GM18873 (cell line): ENCODE data around the gene SRP14.

Experiments used
- ATAC-seq: cut with Tn5 transposase; IDR thresholded peaks from one replicate; pipeline ENCODE4 v1.9.1; 2021; ENCODE audit warnings: mild to moderate bottlenecking, moderate library complexity, moderate number of reproducible peaks; ENCODE audit not compliant: unreplicated experiment, low FRiP score

SRP14 gene

DNA sequence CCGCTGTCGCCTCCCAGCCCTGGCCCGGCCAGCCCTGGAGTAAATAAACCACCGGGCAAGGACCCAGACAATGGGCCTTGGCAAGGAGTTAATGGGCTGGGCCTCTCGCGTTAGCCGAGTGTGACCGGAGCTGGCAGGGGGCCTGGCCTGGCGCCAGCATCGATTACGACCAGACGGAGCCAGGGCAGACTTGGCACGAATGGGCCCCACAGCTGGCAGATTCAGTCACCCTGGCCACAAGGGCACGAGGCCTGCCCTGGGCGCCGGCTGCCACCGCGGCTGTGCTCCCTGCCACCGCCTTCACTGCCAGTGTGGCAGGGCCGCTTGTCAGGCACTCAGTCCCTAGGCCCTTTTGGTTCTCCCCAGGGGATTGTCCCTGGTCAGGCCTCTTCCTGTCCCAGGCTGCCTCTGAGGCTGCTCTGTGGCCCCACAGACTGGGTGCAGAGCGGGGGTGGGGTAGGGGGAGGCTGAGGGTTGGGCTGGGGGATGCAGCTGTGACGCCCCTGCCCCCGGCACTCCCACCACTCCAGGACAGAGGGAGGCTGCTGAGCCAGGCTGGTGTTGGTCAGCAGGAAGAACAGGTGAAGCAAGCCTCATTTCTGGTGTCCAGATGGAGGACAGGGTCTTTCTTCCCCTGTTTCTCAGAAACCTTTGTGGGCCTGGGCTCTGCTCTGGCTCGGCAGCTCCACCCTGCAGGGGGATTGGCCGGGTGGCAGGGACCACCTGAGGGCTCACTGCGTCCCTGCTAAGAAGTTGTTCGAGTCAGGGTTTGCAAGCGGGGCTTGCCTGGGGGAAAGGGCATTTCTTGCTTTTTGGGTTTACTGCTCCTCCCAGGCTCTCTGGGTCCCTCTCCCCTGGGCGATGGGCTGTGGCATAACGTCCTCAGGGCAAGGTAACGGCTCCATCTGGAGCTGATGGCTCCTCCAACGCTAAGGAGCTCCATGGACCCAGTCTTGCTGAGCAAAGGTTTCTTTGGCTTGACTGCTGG lies 30.5 kb upstream of the SRP14 start:
- ATAC-seq: no peak

- ATAC-seq: no peak
Measured at GRCh38 chr15:40067921-40068624, 29.1 kb upstream of the SRP14 start.

DNA sequence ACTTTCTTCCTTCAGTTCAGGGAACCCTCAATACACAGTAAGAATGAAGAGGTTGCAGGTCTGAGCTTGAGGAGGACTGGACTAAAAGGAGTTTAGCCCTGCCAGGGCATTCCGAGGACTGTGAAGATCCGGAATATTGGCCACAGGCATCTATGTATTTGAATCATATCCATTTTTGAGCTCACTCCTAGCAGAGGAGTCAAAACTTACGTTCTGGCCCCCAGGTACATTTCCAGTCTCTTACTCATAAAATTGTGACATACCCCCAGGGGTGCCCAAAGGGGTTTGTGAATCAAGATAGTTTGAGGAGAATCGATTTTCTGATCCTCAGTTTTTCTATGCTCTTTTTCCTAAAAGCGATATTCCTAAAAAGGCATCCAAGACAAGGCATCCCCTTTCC lies 27.6 kb upstream of the SRP14 start:
- no peak for ATAC-seq

DNA sequence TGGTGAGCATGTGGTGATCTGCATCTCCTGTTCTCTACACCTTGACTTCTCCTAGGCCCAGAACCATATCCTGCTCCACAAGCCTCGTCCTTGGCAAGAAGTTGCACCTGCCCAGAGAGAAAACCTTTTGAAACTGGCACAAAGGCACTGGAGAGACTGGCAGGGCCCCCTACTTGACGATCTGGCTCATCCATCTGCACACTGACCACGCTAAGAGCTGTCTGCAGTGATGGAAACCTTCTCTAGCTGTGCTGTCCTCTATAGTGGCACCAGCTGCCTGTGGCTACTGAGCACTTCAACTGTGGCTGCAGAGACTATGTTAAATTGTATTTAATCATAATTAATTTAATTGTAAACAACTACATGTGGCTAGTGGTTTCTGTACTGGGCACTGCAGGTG lies 26.2 kb upstream of the SRP14 start:
- no peak for ATAC-seq

DNA sequence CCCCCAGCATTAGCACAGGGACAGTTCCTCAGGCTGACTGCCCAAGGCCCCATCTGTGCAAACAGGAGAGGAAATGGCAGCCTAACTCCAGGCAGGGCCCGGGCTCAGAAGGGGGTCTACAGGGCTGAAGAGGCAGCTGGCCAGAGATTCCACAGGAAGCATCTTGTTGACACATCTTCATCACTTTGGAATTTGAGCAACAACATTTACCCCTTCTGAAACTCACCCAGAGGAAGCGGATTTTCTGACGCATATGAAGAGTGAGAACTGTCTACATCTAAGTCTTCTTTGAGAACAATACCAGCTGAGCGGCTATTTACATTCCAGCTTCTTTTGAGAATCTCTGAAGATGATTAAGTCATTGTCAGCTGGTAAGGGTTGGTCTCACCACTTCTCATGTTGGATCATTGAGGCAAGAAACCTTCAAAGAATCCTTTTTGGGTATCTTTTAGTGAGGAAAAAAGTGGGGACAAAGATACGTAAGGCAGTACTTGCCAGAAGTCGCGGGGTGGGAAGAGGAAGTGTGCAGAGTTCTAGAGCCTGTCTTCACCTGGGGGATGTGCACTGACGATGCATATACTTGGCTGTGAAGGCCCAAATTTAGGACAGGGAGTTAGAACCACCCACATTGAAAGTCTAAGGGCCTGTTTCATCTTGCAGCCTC lies 25.4 kb upstream of the SRP14 start:
- ATAC-seq: peak; percentile 36

DNA sequence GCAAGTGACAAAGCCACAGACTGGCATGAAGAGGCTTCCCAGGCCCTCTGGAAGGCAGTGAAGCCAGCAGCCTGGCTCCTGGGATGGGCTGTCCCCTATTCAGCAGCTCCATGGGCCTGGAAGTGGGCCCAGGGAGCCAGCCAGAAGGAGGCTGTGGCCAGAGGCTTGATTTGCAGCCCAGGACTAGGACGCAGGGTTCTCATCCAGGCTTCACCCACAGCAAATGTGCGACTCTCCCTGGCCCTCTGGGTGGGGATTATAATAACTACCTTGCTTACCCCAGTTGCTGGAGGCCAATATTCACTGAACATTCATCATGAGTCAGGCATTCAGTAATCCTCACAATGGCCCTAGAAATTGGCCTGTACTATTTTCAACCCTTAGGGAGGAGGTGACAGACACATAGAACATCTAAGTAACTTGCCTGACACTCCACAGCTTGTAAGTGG lies 24.6 kb upstream of the SRP14 start:
- ATAC-seq: no peak

- no peak for ATAC-seq
Measured at GRCh38 chr15:40062816-40063562, 24.0 kb upstream of the SRP14 start.

DNA sequence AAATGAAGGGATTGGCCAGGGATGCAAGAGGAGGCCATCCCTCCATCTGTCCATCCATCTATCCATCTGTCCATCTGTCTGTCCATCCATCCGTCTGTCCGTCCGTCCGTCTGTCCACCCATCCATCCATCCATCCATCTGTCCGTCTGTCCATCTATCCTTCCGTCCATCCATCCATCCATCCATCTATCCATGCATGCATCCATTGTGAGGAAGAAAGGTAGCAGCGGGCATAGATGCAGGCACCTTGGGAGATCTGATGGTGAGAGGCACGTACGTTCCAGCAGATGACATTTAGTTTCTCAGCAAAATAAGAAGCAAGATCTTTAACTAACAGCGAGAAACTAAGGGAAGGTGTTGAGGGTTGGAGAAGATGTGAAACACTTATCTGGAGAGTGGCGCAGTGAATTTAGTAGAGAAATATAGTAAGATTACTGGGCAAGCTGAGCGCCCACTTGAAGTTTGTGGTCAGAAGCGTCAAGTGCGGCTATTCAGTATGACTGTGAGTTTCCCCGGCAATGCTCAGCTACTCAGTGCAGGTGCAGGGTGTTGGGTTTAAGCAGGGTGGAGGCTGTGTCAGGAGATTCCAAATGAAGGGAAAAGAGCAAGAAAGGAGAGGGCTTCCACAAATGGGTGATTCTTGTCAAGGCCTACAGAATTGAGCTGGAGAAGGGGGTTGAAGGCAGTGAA lies 22.4 kb upstream of the SRP14 start:
- ATAC-seq: peak; percentile 51

DNA sequence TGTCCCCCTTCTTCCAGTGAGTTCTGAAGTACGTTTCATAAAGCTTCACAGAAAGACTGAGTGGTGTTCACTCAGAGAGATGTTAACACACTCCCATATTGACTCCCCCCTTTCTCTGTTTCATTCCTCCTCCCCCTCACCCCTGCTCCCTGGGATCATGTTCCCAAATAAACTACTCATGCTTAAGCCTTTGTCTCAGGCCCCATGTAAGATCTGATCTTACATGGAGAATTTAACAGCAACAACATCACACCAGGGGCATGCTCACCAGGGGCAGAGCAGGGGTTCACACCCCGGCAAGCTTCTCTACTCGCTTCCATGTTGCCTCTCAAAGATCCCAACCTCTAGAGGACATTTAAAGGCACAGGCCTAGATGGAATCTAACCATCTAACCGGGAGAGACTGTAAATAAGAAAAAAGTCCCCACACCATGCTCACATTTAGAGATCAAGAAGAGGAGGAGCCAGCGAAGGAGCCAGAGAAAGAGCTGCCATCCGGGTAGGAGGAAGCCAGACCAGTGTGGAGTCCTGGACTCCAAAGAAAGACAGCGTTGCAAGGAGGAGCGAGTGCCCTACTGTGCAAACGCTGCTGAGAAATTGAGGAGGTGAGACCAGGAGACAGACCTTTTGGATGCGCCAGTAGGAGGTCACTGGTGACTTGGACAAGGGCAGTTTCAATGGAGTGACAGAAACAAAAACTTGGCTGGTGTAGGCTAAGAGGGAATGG lies 21.4 kb upstream of the SRP14 start:
- no peak for ATAC-seq

GRCh38 chr15:40059821-40060220 lies 20.8 kb upstream of the SRP14 start:
- no peak for ATAC-seq

DNA sequence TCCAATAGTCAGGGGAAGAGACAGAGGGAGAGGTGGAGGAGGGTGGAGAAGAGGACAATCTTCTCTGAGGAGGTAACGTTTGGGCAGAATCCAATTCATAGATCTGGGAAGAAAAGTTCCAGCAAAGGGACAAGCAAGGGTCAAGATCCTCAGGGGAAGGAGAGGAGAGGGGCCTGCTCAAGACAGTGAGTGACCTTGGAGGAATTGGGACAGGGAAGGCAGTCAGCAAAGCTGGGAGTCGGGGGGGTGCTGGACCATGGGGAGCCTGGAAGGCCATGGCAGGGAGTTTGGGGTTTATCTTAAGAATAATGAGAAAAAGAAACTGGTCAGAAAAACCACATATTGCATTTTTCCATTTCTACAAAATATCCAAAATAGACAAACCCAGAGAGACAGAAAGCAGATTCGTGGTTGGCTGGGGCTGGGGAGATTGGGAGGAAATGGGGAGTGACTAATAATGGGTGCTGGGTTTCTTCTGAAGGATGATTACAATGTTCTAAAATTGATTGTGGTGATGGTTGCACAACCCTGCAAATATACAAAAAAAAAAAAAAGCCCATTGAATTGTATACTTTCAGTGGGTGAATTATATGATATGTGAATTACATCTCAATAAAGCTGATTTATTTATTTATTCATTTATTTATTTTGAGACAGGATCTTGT lies 19.6 kb upstream of the SRP14 start:
- ATAC-seq: no peak

DNA sequence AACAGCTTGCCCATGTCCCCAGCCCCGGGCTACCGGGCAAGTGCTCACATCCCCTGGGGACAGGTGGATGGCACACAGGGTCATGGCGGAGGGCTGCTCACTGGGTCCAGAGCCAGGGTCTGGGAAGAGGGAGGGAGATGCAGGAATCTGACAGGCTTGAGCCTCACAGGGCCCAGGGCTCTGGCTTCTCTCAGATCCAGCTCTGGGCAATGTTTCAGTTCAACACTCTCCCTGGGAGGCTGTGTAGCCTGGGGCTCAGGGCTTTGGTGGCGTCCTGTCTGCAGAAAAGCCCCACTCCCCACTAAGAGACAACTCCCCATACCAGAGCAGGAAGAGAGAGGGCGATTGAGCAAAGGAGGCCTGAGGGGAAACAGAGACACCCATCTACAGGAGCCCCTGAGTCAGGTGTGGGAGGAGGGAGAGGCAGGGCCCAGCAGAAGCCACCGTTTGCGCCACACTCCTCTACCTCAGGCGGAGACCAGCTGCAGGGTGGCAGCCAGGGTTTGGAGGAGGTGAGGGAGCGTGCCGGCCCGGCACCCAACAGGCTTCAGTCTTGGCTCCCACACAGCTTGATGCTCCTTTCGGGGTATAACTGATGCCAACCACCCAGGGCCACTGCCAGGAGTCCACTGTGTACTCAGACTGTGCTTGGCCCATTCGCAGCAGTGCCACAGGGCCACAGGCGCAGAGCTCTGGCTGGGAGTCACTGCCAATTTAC lies 16.8 kb upstream of the SRP14 start:
- no peak for ATAC-seq

DNA sequence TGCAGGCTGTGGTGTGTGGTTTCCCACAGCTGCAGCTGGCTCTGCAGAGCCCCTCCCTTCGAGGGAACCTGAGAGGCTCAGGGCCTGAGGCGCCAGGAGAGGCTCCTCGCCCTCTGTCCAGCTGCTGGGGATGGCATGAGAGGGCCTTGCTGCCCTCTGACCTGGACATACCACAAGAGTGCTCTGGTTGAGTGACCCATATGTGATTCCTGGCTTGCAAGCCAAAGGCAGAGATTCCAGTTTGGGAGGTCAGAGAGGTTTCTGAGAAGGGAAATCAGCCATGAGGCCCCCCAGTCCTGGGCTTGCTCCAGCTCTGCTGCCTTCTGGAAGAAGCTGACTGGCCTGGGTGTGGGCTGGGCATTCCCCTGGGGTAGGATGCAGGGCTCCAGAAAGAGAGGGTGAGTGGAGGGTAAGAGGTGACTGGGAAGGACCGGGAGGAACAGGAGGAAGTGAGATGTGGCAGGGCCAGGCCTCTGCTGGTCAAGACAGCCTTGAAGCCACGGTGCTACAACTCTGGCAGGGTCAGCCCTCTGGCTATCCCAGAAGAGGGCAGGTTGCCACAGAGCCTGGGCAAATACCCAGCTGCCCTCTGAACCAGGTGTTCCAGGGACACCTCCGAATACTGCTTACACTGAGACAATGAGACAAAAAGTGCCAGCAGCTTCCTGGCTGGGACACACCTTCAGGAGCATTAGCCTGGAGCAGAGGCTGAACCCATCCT lies 16.0 kb upstream of the SRP14 start:
- ATAC-seq: peak; percentile 52

GRCh38 chr15:40054605-40054854 lies 15.5 kb upstream of the SRP14 start:
- ATAC-seq: peak; percentile 38

GRCh38 chr15:40053831-40054604 lies 15.0 kb upstream of the SRP14 start:
- ATAC-seq: peak; percentile 16

DNA sequence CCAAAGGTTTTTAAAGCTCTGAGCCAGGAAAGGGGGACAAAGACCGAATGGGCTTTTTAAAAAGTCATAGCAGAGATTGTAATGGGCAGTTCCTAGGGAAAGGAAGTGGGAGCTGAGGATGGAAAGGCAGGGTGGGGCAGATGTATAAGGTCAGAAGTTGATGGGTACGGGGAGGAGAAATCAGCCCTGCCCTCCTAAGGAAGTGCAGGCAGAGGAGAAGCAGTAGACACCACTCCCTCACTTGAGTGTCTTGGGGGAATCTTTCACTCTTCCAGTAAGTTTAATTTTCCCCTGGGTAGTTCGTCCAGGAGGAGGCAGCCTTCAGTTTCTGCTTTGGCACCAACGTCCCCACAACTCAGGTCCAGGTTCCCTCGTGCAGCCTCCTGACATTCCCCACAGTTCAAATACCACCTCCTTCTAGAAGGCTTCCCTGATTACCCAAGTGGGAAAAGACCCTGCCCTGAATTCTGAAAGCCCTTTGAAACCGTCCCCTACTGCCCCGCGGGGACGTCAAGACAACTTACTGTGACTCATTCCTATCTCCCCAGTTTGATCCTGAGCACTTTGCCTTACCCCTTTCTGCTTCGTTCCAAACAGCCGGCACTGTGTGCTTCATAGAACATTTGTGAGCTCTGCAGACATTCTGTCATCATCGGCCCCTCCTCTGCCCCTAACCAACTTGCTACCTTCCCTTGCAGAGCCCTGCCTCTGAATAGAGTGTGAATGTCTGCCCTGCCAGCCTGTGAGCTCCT lies 14.3 kb upstream of the SRP14 start:
- no peak for ATAC-seq
